MG63 (cell line): ENCODE measurements around the gene ARHGAP22. TPM values are rescaled to one million over a fixed set of nuclear protein-coding genes. Genes with fewer than 3 reads are reported as not detected.

Experiments
- DNase-seq: peaks from one replicate; pipeline ENCODE4 v3.0.0-alpha.2; 2020
- H3K27me3 ChIP-seq: fragments of 250-450 bp; sonication (Bioruptor Pico); 2 replicates; pipeline ENCODE4 v1.5.1; 2020; ENCODE audit warnings: mild to moderate bottlenecking, moderate library complexity
- H3K36me3 ChIP-seq: fragments of 250-450 bp; sonication (Bioruptor Pico); 2 replicates; pipeline ENCODE4 v1.5.1; 2020; ENCODE audit warnings: mild to moderate bottlenecking, moderate library complexity
- H3K4me3 ChIP-seq: fragments of 250-450 bp; sonication (Bioruptor Pico); 2 replicates; pipeline ENCODE4 v1.5.1; 2020; ENCODE audit warnings: mild to moderate bottlenecking, moderate library complexity
- H3K9me3 ChIP-seq: fragments of 250-450 bp; sonication (Bioruptor Pico); 2 replicates; pipeline ENCODE4 v1.5.1; 2020; ENCODE audit warnings: mild to moderate bottlenecking, moderate library complexity
- total RNA-seq: library from RNA; depleted of rRNA; stranded (reverse); fragments of >200 nt; shearing (Covaris generic); gene quantifications from 2 replicates; pipeline ENCODE4 v1.2.3, GENCODE V29; 2014; ENCODE audit warnings: low replicate concordance

Gene ARHGAP22
- total RNA-seq, 1 experiment from 2014 or later: 23.2 TPM

DNA sequence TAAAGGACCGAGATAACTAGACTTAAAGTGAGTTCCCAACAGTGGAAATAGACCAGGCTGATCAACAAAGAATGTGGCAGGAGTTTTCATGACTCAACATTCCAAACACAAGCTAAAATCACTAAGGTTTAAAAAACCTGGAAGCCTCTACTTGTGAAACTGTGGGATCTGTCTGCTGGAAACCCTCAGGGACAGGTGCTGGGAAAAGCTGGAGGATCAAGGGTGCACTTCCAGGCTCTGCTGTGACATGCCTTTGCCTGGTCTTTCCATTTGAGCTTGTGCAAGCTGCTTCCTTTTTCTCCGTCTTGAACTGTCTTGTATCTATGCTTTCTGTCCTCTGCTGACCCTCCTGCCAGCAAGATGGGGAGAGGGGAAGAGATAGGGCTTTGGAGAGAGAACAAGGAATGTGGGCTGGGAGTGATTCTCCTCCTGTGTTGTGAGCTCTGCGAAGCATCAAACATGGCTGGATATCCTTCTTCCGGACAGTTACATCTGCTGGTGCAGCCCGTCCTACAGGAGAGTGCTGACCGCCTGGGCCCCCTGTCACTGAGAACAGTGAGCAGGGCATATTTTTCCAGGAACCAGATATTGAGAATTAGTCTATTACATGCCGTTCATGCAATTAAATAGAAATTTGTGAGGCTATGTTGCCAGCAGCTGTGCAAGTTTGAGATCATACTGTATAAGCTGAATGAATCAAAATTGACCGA, 25.5 kb downstream of the ARHGAP22 start:
- DNase-seq: no peak
- Histone ChIP-seq H3K4me3 (no peak overlapping the region), H3K9me3 (no peaks in the 10 kb centered on the region), H3K36me3 (peaks cover 12% of the 10 kb centered on the region), H3K27me3 (no peaks in the 10 kb centered on the region)

DNA sequence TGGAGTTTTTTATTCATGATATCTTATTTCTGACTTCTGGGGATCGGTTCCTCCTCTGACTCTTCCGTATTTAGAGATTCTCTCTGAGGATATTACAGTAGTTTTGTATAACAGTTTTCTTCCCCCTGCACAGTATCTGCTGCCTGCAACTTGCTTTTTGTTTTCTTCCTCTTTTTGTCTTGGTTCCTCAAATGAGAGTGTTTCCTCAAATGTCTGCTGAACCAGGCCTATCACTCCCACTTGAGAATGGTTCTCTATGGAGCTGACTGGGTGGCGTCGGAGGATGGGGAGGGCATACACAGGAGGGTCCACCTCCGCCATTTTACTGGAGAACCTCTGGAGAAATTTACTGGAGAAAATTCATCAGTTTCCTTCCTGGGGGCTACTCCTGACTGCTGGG, 27.7 kb downstream of the ARHGAP22 start:
- no peaks in the 10 kb centered on the region for H3K27me3 ChIP-seq
- DNase-seq: no peak
- no peaks in the 10 kb centered on the region for H3K9me3 ChIP-seq
- H3K4me3 ChIP-seq: no peak overlapping the region
- peaks cover 8% of the 10 kb centered on the region for H3K36me3 ChIP-seq

DNA sequence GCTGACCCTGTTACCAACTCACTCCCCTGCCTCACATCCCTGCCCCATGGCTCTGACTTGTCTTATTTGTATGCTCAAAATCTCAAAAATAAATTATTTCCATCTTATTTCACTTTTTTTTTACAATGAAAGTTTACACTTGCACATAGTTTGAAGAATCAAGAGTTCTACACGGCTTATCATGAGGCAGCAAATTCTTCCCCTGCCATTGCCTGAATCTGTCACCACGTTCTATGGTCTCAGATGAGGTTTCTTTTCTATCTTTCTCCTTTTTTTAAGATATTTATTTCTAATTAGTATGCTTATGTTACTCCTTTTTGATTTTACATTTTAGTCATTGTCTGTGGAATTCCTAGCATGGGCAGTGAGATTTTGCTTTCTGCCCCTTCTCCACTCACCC, 28.4 kb downstream of the ARHGAP22 start:
- no peak for DNase-seq
- no peak overlapping the region for H3K4me3 ChIP-seq
- peaks cover 10% of the 10 kb centered on the region for H3K36me3 ChIP-seq
- H3K9me3 ChIP-seq: no peaks in the 10 kb centered on the region
- H3K27me3 ChIP-seq: no peaks in the 10 kb centered on the region

DNA sequence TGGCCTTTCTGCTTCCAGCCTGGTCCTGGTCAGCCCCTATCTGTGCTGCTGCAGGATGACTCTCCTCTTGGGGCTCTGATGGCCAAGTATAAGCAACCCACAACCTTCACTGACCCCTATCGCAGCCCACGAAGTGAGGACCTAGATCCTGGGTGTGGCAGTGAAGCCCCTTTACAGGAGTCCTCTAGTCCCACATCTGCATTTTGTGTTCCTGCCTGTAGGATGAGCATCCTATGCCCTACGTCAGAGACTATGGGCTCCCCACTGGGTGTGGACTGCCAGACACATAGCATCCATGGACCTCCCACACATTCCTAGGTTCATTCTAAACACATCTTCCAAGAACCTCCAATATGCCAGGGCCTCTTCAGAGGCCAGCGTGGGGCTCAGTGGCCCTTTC, 29.0 kb downstream of the ARHGAP22 start:
- no peak for DNase-seq
- Histone ChIP-seq H3K4me3 (no peak overlapping the region), H3K9me3 (no peaks in the 10 kb centered on the region), H3K27me3 (no peaks in the 10 kb centered on the region), H3K36me3 (peaks cover 10% of the 10 kb centered on the region)

DNA sequence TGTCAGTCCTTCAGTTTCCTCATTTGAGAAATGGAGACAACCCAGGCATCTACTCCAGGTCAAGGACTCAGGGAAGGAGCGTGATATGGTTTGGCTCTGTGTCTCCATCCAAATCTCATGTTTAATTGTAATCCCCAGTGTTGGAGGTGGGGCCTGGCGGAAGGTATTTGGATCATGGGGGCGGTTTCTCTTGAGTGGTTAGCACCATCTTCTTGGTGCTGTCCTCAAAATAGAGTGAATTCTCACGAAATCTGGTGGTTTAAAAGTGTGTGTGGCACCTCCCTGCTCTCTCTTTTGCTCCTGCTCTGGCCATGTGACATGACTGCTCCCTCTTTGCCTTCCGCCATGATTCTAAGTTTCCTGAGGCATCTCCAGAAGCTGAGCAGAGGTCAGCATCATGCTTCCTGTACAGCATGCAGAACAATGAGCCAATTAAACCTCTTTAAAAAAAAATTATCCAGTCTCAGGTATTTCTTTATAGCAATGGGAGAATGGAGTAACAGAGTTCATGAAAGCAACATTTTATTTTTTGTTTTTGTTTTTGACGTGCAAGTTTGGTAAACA, 30.0 kb downstream of the ARHGAP22 start:
- no peaks in the 10 kb centered on the region for H3K27me3 ChIP-seq
- no peak for DNase-seq
- no peaks in the 10 kb centered on the region for H3K9me3 ChIP-seq
- H3K4me3 ChIP-seq: no peak overlapping the region
- peaks cover 10% of the 10 kb centered on the region for H3K36me3 ChIP-seq

DNA sequence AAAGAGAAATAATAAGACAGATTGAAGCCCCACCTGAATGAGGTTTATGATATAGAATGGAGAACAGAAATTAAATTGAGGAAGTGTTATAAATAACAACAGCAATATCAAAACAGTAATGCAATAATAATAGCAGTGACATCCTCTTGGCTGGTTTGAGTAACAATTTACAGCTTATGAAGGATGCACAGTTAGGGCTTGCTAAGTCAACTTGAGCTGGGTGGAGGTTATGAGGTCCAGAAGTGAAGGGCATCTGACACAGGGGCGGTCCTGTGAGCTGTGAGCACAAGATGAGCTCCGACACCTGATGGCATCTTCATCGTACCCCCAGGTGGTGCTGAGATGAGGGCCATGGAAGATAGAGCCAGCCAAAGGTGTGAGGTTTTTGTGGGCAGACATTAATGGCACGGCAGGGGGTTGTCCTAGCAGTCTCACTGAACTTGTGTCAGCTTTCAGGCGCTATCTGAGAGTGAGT, 30.5 kb downstream of the ARHGAP22 start:
- no peaks in the 10 kb centered on the region for H3K9me3 ChIP-seq
- H3K27me3 ChIP-seq: no peaks in the 10 kb centered on the region
- DNase-seq: no peak
- no peak overlapping the region for H3K4me3 ChIP-seq
- H3K36me3 ChIP-seq: peaks cover 13% of the 10 kb centered on the region

DNA sequence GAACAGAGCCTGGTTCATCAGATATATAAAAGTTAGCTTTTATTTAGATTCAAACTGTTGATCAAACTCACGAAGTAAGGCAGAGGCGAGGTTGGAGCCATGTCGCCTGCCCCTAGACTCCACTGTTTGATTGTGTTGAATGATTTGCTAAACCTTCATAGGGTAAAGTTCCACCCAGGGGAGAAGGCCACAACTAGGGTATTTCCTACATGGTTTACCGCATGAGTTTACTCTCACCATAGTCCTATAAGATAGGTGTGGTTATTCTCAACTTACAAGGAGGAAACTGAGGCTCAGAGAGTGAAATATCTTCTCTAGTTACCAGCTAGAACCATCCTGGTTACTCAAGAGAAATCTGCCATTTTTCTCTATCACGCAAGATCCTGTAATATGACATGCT, 31.8 kb downstream of the ARHGAP22 start:
- no peak overlapping the region for H3K4me3 ChIP-seq
- H3K36me3 ChIP-seq: peaks cover 10% of the 10 kb centered on the region
- H3K9me3 ChIP-seq: no peaks in the 10 kb centered on the region
- no peaks in the 10 kb centered on the region for H3K27me3 ChIP-seq
- DNase-seq: no peak

DNA sequence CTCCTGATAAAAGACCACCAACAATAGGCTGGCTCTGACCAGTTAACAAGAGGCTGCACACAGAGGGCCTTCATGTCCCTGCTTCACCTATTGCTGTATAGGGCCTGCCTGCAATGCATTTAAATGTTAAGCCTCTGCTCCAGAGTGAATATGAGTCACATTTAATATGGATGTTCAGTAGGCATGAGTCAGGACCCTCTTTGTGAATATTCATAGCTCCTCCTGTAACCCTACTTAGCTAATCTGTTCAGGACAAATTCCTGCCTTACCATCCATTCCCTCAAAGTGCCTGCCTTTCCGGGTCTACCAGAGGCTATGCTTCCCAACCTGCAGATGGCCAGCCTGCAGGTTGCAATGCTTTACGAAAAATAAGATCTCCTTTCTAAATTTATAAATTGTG, 32.5 kb downstream of the ARHGAP22 start:
- Histone ChIP-seq H3K27me3 (no peaks in the 10 kb centered on the region), H3K36me3 (0 out of 2 replicates have a peak, but pooled peaks cover 7% of the 10 kb centered on the region), H3K9me3 (no peaks in the 10 kb centered on the region), H3K4me3 (no peak overlapping the region)
- DNase-seq: no peak

DNA sequence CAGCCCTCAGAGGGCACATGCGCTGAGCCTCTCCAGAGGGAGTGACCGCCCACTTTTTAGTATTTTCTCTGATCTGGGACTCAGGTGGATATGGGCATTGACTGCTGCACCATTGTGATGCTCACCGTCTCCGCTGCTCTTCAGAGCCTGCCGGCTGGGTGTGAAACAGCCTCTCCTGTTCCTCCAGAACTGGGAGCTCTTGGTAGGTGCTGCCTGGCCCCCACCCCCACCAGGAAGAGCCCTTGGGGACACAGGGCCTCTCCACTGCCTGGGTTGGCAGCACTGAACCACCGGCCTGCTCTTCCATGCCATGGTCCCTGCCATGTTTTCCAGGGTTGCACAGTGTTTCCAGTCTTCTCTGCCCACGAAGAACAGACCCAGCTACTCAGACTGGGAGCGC, 36.3 kb downstream of the ARHGAP22 start:
- H3K36me3 ChIP-seq: 0 out of 2 replicates have a peak, but pooled peaks cover 6% of the 10 kb centered on the region
- no peak overlapping the region for H3K4me3 ChIP-seq
- no peak for DNase-seq
- H3K27me3 ChIP-seq: no peaks in the 10 kb centered on the region
- no peaks in the 10 kb centered on the region for H3K9me3 ChIP-seq

DNA sequence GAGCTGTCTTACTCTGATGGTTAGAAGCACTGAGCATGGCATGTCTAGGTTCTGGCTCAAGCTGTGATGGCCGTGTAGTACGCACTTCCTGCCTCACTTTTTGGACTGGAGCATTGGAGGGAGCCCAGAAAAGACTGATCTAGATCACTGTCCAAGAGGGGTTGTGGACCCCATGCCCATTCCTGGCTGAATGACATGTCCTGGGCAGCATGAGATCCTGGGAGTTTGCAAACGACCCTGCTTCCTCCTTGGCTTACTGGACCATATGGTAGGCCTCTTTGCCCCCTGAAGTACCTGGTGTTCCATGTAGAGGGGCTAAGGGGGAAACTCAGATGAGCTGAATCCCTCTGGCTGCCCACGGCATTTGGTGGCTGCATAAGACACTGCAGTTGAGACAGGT, 36.7 kb downstream of the ARHGAP22 start:
- Histone ChIP-seq H3K27me3 (no peaks in the 10 kb centered on the region), H3K36me3 (0 out of 2 replicates have a peak, but pooled peaks cover 6% of the 10 kb centered on the region), H3K9me3 (no peaks in the 10 kb centered on the region), H3K4me3 (no peak overlapping the region)
- DNase-seq: no peak

DNA sequence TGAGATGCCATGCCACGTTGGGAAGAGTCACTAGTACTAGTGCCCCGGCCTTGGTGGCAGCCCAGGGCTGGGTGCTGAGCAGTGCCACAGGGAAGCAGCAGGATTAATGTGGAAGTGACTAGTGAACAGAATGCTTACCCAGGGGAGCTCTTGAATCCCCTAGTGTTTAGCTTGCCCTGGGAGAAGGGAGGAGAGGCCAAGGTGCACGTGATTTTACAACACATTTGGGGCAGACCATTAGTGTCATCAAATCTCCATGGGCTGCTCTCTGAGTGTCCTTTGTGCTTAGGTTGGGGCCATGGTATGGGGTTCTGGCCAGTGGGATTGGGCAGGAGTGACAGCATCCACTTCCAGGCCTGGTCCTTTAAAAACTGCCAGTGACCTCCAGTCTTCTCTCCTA, 37.5 kb downstream of the ARHGAP22 start:
- DNase-seq: no peak
- Histone ChIP-seq H3K36me3 (0 out of 2 replicates have a peak, but pooled peaks cover 6% of the 10 kb centered on the region), H3K4me3 (no peak overlapping the region), H3K9me3 (no peaks in the 10 kb centered on the region), H3K27me3 (no peaks in the 10 kb centered on the region)

DNA sequence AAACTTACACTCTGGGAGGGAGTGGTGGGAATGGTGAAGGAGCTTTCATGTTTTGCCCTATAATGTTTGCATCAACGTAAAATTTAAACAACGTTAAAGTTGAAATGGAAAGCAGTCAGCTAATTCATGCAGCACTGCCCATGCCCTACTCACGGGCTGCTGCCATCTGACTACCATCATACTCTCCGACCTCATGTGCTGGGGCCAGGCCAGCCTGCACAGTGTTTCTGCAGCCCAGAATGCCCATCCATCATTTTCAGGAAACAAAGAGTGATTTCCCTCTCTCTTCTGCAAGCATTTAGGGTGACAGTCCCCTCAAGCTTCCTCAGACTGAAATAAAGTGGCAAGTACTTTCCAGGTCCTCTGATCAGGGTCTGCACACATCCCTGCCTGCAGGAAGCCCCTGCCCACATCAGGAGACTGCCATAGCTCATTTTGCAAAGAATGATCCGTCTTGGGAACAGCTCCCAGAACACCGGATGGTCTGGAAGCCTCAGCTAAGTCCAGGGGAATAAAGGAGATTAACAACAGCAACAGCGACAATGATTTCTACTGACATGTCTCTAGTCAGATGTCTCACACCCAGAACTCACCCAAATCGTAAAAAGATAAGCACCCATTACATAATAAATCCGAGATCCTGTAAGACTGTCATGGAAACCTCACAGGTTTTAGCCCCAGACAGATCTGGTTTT, 40.3 kb downstream of the ARHGAP22 start:
- 0 out of 2 replicates have a peak, but pooled peaks cover 3% of the 10 kb centered on the region for H3K36me3 ChIP-seq
- no peak for DNase-seq

DNA sequence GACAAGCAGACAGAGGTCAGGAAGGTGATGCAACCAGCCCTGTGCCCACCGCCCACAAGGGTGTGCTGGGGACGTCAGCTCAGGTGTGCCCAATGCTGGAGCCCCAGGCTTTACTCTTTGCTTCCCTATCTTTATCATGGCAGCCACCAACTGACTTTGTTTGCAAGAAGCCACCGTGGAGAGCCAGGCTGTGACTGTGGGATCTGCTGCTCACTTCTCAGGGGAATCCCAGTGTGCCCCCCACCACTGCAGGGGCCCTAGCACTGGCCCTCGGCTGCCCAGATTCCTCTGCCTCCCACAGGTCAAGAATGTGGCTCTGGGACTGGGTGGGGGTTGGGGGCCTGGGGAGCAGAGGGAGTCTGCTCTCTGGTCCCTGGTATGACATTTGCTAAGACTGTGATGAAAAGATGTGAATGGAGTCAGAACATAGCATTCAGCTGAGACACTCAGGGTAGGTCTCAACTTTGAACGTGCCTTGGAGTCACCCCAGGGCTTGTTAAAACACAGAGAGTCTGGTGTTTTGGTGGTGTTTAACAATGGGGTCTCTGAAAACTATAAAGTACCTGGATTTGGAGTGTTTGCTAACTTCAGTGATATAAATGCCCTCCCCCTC, 47.3 kb downstream of the ARHGAP22 start:
- no peak for DNase-seq

More for the DNA sequence above, 40.3 kb downstream of the ARHGAP22 start:
- H3K9me3 ChIP-seq: no peaks in the 10 kb centered on the region
- H3K27me3 ChIP-seq: no peaks in the 10 kb centered on the region
- H3K4me3 ChIP-seq: no peak overlapping the region

DNA sequence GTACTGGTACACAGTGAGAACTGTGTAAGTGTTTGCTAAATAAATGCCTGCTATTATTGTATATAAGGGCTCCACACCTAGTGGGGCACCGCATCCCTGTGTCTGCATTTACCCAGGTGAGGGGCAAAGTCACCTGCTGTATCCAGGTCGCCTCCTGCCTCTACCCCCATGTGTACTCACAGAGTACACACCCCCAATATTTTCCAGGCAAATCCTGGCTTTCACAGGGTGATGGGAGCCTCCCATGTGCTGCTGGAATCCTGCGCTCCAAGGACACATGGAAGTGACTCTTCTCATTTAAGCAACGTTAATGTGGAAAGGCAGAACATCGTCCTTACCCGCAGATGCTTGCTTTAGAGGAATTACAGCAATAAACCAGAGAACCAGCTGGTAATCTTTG, 48.2 kb downstream of the ARHGAP22 start:
- Histone ChIP-seq H3K36me3 (no peaks in the 10 kb centered on the region), H3K9me3 (no peaks in the 10 kb centered on the region), H3K27me3 (no peaks in the 10 kb centered on the region), H3K4me3 (no peak overlapping the region)
- DNase-seq: no peak

More for the DNA sequence above, 47.3 kb downstream of the ARHGAP22 start:
- no peaks in the 10 kb centered on the region for H3K36me3 ChIP-seq
- H3K9me3 ChIP-seq: no peaks in the 10 kb centered on the region
- H3K27me3 ChIP-seq: no peaks in the 10 kb centered on the region
- no peak overlapping the region for H3K4me3 ChIP-seq

DNA sequence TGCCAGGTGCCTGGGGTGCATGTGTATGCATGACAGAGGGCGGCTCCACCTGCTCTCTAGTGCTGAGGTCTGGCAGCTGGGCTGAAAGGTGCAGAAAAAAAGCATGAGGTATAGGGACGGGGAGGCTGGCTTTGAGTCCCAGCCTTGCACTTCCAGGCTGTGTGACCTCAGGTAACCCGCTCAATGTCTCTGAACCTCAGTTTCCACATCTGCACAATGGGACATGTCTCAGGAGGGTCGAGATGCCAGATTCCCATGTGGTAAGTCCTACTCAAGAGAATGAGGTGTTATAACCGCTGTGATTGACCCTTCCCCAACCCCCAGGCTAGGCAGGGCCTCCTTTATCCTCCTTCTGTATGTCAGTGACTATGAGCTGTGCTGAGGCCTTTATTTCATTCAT, 48.8 kb downstream of the ARHGAP22 start:
- H3K4me3 ChIP-seq: no peak overlapping the region
- no peaks in the 10 kb centered on the region for H3K9me3 ChIP-seq
- no peaks in the 10 kb centered on the region for H3K36me3 ChIP-seq
- no peaks in the 10 kb centered on the region for H3K27me3 ChIP-seq
- DNase-seq: no peak

DNA sequence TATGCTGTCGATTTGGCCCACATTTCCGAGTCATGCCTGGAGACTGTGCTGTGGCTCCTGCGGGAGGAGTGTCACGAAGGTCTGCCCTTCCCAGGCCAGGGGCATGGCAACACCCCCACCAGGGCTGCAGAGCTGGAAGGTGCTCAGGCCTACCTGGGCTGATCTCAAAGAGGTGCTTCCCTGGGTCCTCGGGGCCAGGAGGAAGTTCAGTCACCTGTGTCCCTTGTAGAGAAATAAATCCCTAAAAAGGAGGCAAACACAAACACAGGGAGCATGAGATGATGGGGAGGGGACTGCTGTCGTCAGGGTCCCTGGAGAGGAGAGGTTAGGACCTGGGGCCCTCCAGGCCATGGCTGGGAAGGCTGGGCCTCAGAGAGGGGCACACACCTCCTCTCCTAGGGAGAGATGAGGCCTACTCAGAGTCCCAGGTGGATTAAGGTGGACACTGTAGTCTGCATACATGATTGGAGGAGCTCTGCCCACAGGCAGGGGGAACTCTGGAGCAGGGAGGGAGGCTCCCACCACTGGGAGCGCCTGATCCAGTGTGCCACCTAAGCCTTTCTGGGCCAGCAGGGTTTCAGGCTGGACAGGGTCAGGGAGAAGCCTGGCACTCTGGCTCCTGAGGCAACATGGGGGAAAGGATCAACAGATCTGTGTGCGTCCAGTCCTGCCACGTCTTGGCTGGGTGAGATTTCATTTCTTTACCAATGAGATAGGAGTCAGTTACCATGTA, 49.4 kb downstream of the ARHGAP22 start:
- no peaks in the 10 kb centered on the region for H3K9me3 ChIP-seq
- no peaks in the 10 kb centered on the region for H3K27me3 ChIP-seq
- H3K36me3 ChIP-seq: no peaks in the 10 kb centered on the region; the same call in 1 of the 2 replicates
- DNase-seq: no peak
- H3K4me3 ChIP-seq: no peak overlapping the region
